Left cardiac atrium (tissue), 4 donors: Measurements from ENCODE around the gene ZNF821. TPM values are rescaled to one million over a fixed set of nuclear protein-coding genes. Genes with fewer than 3 reads are reported as not detected.
A peak's percentile ranks its signal among the peaks of the same experiment; 100 is the strongest.
"Not testable (repeated sequence)": the region's sequence is repeated elsewhere in the genome, so short reads cannot be mapped to it uniquely, and the experiment has no call there.

ENCODE experiments used
- ATAC-seq, 2 donors: fragments of 200-7000 bp; cut with Tn5 transposase; one replicate each; pipeline ENCODE4 v1.9.1; 2020; ENCODE audit warnings: mild to moderate bottlenecking in 2 of 2, moderate library complexity in 2 of 2
- DNase-seq: peaks from one replicate; pipeline ENCODE4 v3.0.0-alpha.2; 2020
- intact Hi-C, 2 donors: fragments of 100-400 bp; cut with DNase I; formaldehyde crosslinking; loops; one replicate each; pipeline versions ENCODE4 v1.14.1 to v1.15.1; 2022 to 2023
- total RNA-seq, 2 donors: library from RNA; stranded (reverse); fragmentation: NEBNext Ultra II Directional; extraction: Animal tissue kit (Norgen Biotek cat#: 25700); gene quantifications; one replicate each; pipeline ENCODE4 v1.2.1, GENCODE V29; 2021
- donor health status: DM: no; HTN: yes; CAD: no.
- donor health status: DM: no; HTN: yes; CAD: no; lungs with severe emphysema.
- donor health status: DM: yes; HTN: yes; CAD: no.
- donor health status: Dilated cardiomyopathy.

ZNF821 gene
- total RNA-seq, 2 donors from 2014 or later: 3.6 to 5.7 TPM

DNA sequence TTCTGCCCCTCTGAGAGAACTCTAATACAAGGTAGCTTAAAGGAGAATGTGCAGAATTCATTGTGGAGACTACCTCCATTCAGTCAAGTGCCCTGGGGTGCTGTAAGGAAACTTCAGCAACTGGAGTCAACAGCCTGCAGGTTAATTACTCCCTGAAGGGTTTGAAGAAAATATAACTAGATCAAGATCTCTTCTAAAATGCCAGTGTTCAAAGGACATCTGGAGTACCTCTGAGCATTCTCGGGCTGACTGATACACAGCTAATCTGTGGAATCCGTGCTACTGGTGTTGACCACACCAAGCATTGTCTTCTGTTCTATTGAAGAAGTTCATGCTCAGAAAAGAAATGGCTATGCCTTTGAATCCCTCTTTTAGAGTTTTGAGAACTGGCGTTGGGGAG, 49.7 kb downstream of the ZNF821 start:
- intact Hi-C loops: no loop called here
- ATAC-seq: no peak
- DNase-seq: no peak

DNA sequence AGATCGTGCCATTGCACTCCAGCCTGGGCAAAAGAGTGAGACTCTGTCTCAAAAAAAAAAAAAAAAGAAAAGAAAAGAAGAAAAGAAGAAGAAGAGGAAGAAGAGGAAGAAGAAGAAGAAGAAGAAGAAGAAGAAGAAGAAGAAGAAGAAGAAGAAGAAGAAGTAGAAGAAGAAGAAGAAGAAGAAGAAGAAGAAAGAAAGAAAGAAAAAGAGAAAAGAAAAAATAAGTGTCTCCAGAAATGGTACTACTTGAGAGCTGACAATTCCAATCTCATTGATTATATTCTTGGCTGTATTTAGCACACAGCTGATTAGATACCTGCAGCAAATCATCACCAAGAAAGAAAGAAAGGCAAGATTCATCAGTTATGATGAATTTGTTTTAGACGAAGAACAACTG, 51.9 kb downstream of the ZNF821 start:
- DNase-seq, intact Hi-C loops, ATAC-seq: not testable (repeated sequence)

DNA sequence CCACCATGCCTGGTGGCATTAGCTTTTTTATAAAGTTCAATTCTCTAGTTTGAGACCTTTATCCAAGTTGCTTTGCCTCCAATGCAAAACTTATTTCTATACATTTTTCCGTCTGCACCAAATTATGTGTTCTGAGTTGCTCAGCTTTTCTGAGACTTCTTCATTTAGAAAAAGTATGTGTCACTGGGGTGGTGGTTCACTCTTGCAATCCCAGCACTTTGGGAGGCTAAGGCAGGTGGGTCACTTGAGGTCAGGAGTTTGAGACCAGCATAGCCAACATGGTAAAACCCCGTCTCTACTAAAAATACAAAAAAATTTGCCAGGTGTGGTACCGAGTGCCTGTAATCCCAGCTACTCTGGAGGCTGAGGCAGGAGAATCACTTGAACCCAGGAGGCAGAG, 52.3 kb downstream of the ZNF821 start:
- intact Hi-C loops, DNase-seq, ATAC-seq: not testable (repeated sequence)

DNA sequence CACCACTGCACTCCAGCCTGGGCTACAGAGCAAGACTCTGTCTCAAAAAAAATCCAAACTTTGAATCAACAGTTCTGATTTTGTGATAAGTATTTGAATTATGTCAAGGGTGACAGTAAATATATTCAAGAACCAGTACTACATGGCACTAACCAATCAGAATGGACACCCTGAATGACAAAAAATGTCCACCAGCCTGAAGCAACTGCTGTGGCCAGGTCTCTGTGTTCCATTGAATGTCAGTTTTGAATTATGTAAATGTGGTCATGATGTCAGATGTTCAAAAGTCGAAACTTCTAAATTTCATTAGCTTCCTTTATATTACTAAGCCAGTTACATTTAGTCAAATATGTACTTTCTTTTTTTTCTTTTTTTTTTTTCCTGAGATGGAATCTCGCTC, 53.6 kb downstream of the ZNF821 start:
- ATAC-seq (no peak), DNase-seq (no peak)
- intact Hi-C loops: no loop called here

DNA sequence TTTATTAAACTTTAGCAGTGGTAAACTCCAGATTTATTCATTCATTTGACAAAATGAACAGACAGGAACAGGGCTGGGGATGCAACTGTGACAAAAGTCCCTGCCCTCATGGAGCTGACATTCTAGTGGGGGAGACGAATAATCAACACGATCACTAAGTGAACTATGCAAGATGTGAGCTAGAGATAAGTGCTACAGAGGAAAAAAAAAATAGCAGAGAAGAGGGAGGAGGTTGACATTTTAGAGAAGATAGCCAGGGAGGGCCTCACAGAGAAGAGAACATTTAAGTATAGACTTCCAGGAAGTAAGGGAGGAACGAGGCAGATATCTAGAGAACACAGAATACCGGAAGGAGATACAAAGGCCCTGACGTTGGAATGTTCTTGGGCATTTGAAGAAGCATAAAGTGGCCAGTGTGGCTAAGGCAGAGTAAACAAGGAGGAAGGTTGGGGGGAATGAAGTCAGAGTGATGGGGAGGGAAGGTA, 57.4 kb downstream of the ZNF821 start:
- no peak for DNase-seq
- peak in 1 of 2 donors; percentile 31 for ATAC-seq
- intact Hi-C loops: no loop called here

DNA sequence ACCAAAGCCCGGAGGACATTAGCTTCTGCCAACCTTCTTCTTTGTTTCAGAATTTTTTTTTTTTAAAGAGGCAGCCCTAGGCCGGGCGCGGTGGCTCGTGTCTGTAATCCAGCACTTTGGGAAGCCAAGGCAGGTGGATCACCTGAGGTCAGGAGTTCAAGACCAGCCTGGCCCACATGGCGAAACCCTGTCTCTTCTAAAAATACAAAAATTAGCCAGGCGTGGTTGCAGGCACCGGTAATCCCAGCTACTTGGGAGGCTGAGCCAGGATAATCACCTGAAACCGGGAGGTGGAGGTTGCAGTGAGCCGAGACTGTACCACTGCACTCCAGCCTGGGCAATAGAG, 66.9 kb downstream of the ZNF821 start:
- ATAC-seq: peak in 1 of 2 donors; percentile 15
- DNase-seq, intact Hi-C loops: not testable (repeated sequence)

DNA sequence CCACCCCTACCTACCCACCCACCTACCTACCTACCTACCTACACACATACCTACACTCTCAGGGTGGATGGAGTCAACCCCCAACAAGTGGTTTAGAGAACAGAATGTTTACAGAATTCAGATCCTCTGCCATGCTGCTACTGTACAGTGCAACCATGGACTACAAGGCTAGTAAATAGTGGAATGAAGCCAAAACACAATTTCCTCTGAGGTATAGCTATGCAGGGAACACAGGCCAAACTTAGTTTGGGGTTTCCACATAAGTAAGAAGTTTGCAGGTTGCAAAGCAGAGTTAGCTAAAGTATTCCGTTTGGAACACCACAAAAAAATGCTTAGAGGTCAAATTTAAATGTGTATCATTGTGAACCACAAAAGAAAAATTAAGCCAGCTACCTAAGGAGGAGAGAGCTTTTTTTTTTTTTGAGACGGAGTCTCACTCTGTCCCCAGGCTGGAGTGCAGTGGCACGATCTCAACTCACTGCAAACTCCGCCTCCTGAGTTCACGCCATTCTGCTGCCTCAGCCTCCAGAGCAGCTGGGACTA, 72.7 kb downstream of the ZNF821 start:
- DNase-seq (no peak), ATAC-seq (no peak)
- intact Hi-C loops: no loop called here

DNA sequence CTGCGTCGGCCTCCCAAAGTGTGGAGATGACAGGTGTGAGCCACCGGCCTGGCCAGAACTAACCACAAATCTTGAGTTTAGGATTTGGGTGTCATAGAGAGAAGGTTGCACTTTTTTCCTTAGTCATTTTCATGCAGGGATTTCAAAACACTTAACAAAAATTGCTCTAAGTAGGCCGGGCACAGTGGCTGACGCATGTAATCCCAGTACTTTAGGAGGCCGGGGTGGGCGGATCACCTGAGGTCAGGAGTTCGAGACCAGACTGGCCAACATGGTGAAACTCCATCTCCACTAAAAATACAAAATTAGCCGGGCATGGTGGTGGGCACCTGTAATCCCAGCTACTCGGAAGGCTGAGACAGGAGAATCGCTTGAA, 73.8 kb downstream of the ZNF821 start:
- ATAC-seq, intact Hi-C loops, DNase-seq: not testable (repeated sequence)

Other genes starting within 250 kb of the ZNF821 start
- gene PHLPP2, start 159.5 kb downstream of the ZNF821 start, total RNA-seq: 1 to 10 TPM; 4.6 to 6.9 TPM
- 10 to 100 TPM; 40.1 to 49.3 TPM for gene AP1G1, start 75.3 kb downstream of the ZNF821 start, total RNA-seq
- 10 to 100 TPM; 16.8 to 21.4 TPM for gene ATXN1L, start 38.2 kb downstream of the ZNF821 start, total RNA-seq
- gene IST1, start 11.3 kb upstream of the ZNF821 start, total RNA-seq: 100 to 1,000 TPM; 117 to 138 TPM
- gene PKD1L3, start 116.2 kb upstream of the ZNF821 start, total RNA-seq: under 1 TPM; 0.71 to 0.91 TPM
- gene DHODH, start 124.6 kb upstream of the ZNF821 start, total RNA-seq: 10 to 100 TPM; 34.5 to 44.3 TPM
- 100 to 1,000 TPM; 192 to 348 TPM for gene HP, start 170.3 kb upstream of the ZNF821 start, total RNA-seq
- 10 to 100 TPM in 1 of 2 donors, 1 to 10 TPM in 1; 9.2 to 18.1 TPM for gene HPR, start 179.0 kb upstream of the ZNF821 start, total RNA-seq
- gene TXNL4B, start 209.4 kb upstream of the ZNF821 start, total RNA-seq: 1 to 10 TPM; 6.5 to 7.8 TPM
- 10 to 100 TPM; 33.5 to 45.3 TPM for gene DHX38, start 209.7 kb upstream of the ZNF821 start, total RNA-seq